Esophagus muscularis mucosa (tissue), 3 donors: ENCODE results near the gene ACACA.

Experiments
- EP300 ChIP-seq: sonication (generic); formaldehyde crosslinking; IDR thresholded peaks from one replicate; pipeline ENCODE4 v1.6.1; 2017; ENCODE audit warnings: antibody characterized with exemption
- TF ChIP-seq, protein P1 (sequence below), 3 experiments: fragments of 200-600 bp in 2 of 3; fragments of 450-650 bp in 1 of 3; sonication (generic) in 2 of 3; IDR thresholded peaks; one replicate each; pipeline ENCODE4 v1.5.1; 2017 to 2019; ENCODE audit warnings: antibody characterized with exemption in 3 of 3, mild to moderate bottlenecking in 2 of 3, moderate library complexity in 1 of 3

DNA sequence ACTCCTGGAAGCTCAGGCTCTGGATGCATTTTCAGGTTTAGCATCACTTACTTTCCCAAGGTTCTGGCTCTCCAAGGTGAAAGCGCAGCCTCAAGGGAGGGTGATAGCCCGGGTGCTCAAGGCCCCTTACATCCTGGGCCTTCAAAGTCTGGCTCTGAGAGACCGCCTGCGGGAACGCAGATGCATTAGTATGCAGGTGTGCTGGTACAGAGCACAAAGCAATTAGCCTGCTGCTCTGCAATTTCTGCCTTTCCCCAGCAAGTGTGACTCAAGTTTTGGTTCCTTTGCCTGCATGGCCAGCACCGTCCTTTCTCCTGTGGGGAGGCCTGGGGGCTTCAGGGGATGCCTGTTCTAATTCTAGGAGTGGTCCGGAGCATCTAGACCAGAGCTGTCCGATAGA, 341.7 kb downstream of the ACACA start:
- no peak for TF ChIP-seq EP300
- TF ChIP-seq, protein P1, sequence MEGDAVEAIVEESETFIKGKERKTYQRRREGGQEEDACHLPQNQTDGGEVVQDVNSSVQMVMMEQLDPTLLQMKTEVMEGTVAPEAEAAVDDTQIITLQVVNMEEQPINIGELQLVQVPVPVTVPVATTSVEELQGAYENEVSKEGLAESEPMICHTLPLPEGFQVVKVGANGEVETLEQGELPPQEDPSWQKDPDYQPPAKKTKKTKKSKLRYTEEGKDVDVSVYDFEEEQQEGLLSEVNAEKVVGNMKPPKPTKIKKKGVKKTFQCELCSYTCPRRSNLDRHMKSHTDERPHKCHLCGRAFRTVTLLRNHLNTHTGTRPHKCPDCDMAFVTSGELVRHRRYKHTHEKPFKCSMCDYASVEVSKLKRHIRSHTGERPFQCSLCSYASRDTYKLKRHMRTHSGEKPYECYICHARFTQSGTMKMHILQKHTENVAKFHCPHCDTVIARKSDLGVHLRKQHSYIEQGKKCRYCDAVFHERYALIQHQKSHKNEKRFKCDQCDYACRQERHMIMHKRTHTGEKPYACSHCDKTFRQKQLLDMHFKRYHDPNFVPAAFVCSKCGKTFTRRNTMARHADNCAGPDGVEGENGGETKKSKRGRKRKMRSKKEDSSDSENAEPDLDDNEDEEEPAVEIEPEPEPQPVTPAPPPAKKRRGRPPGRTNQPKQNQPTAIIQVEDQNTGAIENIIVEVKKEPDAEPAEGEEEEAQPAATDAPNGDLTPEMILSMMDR (IDR thresholded peaks at IDR 0.05), result no peak
